HL-60 (cell line): Measurements from ENCODE around the gene SYNGR4.

ENCODE experiments used
- GABPA ChIP-seq: IDR thresholded peaks from 2 replicates; pipeline ENCODE4 v1.6.1; 2012; ENCODE audit warnings: low read depth
- POLR2AphosphoS5 ChIP-seq: IDR thresholded peaks from 2 replicates; pipeline ENCODE4 v1.6.1; 2012; ENCODE audit warnings: low read depth
- SPI1 ChIP-seq: IDR thresholded peaks from 2 replicates; pipeline ENCODE4 v1.6.1; 2012; ENCODE audit warnings: low read depth, mild to moderate bottlenecking, borderline replicate concordance
- TF ChIP-seq, protein P1 (sequence below): IDR thresholded peaks from one replicate; pipeline ENCODE4 v1.5.1; 2011; ENCODE audit warnings: low read length, control low read depth, inconsistent platforms; ENCODE audit not compliant: insufficient read depth
- TF ChIP-seq, protein P2 (sequence below): IDR thresholded peaks from 2 replicates; pipeline ENCODE4 v1.6.1; 2012; ENCODE audit warnings: low read depth; ENCODE audit not compliant: insufficient replicate concordance

DNA sequence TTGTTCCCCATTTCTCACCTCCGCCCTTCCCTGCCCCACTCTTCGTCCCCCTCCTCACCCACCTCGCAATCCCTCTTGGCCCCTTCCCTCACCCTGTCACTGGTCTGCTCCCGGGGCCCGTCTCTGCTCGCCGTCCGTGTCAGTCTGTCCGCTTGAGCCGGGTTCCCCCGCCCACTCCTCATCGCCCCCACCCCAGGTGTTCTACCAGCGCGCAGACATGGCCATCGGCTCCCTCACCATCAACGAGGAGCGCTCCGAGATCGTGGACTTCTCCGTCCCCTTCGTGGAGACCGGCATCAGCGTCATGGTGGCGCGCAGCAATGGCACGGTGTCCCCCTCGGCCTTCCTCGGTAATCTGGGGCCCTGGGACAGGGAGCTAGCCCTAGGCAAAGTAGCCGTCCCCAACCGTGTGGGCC lies 51.6 kb downstream of the SYNGR4 start:
- TF ChIP-seq, protein P1, sequence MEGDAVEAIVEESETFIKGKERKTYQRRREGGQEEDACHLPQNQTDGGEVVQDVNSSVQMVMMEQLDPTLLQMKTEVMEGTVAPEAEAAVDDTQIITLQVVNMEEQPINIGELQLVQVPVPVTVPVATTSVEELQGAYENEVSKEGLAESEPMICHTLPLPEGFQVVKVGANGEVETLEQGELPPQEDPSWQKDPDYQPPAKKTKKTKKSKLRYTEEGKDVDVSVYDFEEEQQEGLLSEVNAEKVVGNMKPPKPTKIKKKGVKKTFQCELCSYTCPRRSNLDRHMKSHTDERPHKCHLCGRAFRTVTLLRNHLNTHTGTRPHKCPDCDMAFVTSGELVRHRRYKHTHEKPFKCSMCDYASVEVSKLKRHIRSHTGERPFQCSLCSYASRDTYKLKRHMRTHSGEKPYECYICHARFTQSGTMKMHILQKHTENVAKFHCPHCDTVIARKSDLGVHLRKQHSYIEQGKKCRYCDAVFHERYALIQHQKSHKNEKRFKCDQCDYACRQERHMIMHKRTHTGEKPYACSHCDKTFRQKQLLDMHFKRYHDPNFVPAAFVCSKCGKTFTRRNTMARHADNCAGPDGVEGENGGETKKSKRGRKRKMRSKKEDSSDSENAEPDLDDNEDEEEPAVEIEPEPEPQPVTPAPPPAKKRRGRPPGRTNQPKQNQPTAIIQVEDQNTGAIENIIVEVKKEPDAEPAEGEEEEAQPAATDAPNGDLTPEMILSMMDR, result no peak
- TF ChIP-seq SPI1 (no peak), POLR2AphosphoS5 (no peak), GABPA (no peak)
- TF ChIP-seq, protein P2, sequence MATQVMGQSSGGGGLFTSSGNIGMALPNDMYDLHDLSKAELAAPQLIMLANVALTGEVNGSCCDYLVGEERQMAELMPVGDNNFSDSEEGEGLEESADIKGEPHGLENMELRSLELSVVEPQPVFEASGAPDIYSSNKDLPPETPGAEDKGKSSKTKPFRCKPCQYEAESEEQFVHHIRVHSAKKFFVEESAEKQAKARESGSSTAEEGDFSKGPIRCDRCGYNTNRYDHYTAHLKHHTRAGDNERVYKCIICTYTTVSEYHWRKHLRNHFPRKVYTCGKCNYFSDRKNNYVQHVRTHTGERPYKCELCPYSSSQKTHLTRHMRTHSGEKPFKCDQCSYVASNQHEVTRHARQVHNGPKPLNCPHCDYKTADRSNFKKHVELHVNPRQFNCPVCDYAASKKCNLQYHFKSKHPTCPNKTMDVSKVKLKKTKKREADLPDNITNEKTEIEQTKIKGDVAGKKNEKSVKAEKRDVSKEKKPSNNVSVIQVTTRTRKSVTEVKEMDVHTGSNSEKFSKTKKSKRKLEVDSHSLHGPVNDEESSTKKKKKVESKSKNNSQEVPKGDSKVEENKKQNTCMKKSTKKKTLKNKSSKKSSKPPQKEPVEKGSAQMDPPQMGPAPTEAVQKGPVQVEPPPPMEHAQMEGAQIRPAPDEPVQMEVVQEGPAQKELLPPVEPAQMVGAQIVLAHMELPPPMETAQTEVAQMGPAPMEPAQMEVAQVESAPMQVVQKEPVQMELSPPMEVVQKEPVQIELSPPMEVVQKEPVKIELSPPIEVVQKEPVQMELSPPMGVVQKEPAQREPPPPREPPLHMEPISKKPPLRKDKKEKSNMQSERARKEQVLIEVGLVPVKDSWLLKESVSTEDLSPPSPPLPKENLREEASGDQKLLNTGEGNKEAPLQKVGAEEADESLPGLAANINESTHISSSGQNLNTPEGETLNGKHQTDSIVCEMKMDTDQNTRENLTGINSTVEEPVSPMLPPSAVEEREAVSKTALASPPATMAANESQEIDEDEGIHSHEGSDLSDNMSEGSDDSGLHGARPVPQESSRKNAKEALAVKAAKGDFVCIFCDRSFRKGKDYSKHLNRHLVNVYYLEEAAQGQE, result no peak
